GM19463 (cell line): Measurements from ENCODE around the gene RXYLT1.

ENCODE experiments used
- ATAC-seq: cut with Tn5 transposase; IDR thresholded peaks from one replicate; pipeline ENCODE4 v1.9.1; 2021; ENCODE audit warnings: mild to moderate bottlenecking, moderate library complexity; ENCODE audit not compliant: unreplicated experiment

Gene RXYLT1

DNA sequence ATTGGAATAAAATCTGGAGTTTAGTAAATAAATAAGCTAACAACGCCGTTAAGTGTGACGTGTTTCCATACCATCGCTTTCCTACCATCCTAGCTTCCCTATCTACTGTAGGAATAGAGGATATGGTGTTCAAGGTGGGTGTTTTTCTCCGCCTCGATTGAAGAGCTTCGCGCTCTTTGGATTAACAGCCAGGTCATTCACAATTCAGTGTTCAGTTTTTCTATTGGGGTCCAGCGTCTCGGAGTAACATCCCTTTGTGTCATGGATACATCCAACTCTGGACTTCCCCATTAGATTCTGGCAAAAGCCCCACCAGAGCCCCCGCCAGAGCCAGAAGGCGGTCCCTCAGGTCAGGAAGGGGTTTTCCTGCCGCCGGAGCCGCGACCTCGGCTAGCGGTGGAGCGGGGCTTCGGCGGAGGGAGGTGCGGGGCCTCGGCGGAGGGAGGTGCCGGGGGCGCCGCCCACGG lies 63.6 kb downstream of the RXYLT1 start:
- no peak for ATAC-seq

DNA sequence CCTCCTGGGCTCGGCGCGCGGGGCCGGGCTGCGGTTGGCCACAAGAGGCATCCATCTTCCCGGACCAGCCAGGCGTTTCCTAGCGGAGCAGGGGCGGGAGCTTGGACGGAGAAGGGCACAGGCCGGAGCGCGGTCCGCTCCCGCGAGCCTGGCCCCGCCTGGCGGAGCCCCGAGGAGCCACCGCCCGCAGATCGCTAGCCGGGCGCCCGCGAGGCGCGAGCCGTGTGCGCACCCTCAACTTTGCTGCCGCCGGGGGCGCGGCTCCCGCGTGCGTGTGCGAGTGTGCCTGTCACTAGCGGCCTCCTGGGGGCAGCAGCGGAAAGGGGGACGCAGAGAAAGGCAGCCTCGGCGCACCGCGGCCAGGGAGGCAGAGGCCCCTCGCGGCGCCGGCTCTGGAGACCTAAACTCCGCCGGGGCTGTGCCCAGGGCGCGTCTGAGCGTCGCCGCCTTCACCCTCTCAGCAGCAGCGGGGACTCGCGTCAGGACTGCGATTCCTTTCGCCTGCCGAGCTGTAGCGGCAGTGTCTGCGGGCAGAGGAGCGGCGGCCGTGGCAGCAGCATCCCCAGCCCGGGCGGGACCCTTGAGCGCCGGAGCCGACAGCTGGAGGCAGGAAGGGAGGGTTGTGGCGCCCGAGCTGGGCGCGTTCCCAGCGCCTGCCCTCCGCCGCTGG lies 64.1 kb downstream of the RXYLT1 start:
- peak; percentile 95 for ATAC-seq

DNA sequence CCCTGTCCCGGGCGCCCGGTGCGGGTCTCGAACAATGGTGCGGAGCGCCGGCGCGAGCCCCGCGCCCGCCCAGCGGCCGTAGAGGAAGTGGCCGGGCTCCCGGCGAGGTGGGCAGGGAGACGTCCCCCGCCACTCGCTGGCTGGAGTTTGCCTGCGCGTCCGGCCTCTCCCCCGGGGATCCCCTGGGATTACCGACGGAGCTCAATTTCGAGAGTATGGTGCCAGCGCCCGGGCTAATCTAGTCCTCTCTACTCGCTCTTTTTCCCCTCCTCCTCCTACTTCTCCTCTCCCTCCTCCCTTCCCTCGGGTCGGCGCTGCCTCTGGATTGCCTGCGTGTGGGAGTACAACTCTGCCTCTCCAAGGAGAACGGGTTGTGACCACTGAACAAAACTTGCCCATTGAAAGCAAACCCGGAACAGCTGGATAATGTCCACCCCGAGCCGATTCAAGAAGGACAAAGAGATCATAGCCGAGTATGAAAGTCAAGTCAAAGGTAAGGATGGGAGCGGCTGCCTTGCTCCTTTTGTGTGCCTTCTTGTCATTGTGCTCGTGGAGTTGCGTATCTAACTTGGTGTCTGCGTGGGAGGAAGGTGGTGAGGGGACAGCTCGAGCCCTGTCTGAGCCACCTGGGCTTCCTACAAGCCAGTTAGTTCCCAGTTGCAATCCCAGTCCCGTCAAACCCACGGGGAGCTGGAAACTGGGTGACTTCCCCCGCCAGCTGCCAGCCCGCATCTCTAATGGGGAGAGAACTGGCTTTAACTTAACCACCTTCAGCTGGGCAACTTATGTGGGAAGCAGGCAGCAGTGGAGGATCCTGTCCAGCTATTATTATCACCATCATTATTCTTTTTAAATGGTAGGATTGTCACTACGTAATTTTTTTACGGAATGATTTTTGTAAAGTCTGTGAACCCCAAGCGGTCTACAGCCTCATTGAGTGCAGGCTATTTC lies 65.0 kb downstream of the RXYLT1 start, which contains the start of gene SRGAP1:
Gene SRGAP1, plus strand, starts transcription at position 310 of the 951 bp plus-strand sequence. Its CDS starts 117 bp downstream, at position 427.
- peak; percentile 24 for ATAC-seq

DNA sequence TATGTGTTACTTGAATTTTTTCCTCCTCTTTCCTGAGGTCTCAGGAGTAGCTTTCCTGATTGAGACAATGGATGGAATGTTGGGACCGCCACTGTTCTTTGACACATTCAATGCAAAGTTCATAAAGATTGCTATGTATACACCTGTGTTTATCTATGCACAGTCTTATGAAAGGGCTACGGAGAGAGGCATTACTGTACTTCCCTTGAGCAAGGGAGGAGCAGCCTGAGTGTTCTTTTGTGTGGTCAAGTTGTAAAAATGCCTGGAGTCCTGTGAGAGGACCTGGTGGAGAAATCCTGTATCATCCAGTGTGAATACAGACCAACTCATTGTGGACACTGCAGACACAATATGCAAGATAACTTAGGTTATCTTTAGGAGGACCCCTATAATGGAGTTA lies 66.0 kb downstream of the RXYLT1 start:
- ATAC-seq, result no peak

DNA sequence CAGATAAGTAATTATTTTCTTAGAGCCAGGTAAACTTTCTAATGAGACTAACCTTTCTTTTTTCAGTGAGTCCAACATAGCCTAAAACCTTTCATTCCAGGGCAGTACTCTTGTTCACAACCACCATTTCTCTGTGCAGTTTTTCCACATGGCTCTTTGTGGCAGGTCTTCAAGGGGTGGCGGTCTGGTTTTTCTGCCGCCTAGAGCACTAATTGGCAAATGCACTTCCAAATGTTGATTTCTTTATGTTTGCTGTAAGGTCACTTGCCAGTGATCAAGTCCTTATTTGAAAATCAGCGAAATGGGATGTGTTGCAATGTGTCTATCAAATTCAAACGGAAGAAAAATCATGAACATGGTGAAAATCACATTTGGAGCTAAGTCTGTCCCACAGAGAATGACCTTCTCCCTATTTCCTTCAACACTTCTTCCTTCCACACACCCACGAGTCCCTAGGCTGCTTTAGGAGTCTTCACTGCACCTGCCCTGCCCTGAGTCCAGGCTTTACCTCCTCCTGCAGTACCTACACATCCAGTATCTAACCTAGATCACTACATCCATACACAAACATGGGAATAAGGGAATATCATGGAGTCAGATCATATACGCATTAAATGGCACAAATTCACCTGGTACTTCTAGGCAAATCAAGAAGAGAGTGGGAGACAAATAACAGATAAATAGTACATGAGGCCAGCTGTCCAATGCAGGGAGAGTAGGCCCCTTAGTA lies 66.7 kb downstream of the RXYLT1 start:
- no peak for ATAC-seq

DNA sequence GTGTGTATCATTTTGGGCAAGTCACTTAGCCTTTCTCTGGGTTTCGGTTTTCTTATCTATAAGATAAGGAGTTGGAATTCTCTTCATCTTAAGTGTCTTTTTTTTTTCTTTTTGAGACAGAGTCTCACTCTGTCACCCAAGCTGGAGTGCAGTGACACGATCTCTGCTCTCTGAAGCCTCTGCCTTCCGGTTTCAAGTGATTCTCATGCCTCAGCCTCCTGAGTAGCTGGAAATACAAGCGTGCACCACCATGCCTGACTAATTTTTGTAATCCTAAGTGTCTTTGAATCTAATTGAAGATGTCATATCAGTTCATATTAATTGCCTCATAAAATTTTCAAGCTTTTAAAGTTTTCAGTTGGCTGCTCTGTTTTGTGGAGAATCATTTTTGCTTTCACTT lies 68.7 kb downstream of the RXYLT1 start:
- ATAC-seq, result no peak

DNA sequence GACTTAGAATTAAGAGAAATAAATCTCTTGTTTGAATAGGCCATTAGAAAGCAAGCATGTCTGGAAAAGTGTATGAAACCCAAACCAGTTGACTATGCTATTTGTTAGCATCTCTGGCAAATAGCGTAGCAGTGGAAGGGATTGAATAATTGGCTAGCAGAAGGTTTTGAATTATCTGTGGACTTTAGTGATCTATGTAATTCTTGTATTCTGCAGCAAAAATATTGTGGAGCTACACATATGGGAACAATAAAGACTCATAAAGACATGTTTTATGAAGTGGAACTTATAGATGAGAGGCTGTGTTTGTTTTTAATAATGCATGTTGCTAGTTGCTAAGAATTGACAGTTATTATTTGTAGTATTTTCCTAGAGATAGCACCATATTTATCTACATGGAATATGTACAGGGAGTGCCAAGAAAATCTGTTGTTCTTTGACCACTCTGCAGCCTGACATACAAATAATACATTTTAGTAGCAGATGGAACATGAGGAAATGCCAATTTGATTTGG lies 69.5 kb downstream of the RXYLT1 start:
- ATAC-seq, result no peak

DNA sequence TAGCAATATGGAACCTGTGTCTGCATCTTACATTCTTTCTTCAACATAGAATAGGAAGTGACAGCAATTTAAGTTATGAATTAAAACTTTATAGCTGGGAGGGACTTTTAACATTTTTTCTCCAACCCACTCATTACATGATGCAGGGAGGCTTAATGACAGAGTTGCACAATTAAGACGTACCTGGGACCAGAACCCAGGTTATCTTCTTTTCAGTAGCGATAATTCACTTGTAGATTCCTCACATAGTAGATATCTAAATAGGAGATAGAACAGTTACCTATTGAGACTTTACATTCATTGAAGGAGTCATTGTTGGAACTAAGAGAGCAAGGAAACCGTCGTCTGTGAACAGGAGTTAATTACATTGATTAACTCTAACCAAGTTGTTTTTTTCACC lies 69.9 kb downstream of the RXYLT1 start:
- ATAC-seq, result no peak

DNA sequence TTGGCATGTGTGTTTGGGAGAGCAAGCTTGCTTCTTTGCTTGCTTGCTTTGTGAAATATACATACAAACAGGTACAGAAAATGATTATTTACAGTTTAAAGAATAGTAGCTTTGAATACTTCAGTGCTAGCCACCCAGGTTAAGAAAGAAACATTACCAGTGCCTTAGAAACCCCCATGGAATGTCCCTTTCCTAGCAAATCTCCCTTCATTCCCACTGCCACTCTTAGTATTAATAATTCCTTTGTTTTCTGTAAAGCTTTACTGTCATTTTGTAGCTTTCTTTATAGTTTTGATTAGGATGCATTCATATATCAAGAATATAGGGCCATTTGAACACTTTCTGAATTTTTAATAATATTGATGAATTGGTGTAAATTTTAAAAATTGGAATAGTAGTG lies 74.3 kb downstream of the RXYLT1 start:
- no peak for ATAC-seq

DNA sequence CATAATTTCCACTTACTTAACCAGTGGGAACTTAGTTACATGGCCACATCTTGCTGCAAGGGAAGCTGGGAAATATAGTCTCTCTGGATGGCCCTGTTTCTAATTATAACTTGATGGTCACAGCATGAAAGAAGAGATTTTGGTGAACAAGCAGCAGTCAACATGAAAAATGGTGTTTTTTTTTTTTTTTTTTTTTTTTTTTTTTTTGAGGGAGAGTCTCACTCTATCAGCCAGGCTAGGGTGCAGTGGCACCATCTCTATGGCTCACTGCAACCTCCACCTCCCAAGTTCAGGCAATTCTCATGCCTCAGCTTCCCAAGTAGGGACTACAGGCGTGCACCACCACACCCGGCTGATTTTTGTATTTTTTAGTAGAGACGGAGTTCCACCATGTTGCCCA lies 75.6 kb downstream of the RXYLT1 start:
- ATAC-seq, result no peak

DNA sequence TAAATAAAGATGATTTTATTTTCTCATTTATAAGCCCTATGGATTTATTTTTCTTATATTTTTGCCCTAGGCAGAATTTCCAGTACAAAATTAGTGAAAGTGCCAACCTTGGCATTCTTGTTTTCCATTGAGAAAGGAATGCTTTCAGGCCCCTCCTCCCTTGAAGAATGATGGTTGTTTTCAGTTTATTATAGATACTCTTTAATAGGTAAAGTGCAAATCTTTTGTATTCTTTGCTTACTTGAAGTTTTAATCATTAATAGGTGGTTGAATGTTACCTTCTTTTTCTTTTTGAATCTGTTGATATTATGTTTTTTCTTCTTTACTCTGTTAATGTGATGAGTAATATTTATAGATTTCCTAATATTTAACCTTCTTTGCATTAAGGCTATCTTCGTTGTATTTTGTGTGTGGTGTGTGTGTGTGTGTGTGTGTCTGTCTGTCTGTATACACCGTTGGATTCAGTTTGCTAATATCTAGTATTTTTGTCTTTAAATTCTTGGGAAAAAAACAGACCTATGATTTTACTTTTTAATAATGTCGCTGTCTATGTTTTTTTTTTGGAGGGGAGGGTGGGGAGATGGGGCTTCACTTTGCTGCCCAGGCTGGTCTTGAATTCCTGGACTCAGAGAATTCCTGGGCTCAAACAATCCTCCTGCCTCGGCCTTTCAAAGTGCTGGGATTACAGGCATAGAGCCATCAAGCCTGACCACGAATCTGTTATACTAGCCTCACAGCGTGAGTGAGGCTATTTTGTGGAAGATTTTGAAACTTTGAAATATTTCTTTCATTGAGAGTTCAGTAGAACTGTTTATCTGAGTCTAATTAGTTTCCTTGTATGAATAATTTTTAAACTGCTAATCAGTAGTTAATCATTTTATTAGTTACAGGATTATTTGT lies 78.3 kb downstream of the RXYLT1 start:
- no peak for ATAC-seq
